HCEC 1CT (cell line): ENCODE measurements around the gene SMARCAD1.
"Not testable (repeated sequence)": the region's sequence is repeated elsewhere in the genome, so short reads cannot be mapped to it uniquely, and the experiment has no call there.

Source experiments
- DNase-seq: peaks from one replicate; pipeline ENCODE4 v3.0.0-alpha.2; 2017

SMARCAD1 gene

DNA sequence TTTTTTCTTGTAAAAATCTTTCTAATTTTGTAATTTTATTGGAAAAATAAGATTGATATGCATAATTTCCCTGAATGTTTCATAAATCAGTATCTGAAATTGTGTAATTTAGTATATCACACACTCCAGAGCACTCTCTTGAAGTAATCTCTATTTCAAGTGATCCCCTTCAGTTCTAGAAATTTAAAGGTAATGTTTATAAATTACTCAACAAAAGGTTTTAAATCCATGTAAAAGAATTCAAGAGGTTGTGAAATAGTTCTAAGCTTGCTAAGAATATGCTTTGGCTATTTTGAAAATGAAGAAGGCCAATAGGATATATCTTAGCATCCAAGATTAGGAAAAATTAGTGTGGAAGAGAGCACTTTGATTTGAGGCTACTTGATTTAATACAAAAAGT is 28.2 kb downstream of the SMARCAD1 start:
- peak; percentile 4 for DNase-seq

DNA sequence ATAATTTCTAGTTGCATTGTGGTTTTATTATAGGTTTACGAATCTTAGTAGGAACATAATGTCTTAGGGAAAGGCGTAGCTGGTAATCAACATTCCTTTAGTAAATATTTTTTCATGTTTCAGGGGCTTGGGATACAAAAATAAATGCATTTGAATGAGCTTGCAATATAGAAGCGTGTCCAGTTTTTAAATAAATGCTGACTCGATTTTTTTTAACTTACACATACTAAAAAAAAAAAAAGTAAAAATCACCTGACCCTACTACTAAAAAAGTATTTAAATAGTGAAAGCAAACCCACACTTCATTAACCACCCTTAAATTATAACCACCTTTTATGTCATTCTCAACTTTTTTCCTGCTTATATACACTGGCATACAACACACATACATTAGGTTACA is 29.6 kb downstream of the SMARCAD1 start:
- no peak for DNase-seq

DNA sequence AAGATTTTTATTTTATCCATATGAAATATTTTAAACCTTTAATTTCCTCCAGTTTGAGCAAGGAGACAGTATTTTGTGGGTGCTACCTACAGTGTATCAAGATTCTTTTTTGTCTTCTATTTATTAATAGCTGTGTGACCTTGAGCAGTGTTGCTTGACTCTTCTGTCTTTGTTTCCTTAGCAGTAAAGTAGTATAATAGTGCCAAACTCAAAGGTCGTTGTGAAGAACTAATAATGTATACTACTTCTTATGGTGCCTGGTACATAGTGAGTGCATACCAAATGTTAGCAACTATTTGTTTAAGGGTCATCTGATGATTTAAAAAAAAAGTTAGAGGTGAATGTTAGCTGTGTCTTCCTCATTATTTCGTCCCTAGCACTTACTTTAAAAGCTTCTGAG is 30.5 kb downstream of the SMARCAD1 start:
- DNase-seq: no peak

DNA sequence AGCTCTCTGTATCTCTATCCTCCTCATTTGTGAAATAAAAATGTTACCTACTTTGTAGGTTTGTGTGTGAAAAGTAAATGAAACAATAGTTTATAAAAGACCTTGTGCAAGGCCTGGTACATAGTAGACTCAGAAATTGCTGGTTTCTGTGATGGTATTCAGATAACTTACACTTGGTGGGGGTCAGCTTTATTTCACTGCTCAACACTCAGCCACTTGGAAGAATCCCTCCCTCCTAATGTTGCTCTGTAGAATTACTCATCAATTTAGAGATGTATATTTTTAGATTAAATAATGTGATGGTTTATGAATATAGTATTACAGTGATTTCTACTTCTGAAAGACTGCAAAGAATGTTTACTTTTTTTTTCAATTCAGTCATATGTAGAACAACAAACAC is 32.7 kb downstream of the SMARCAD1 start:
- DNase-seq: no peak

DNA sequence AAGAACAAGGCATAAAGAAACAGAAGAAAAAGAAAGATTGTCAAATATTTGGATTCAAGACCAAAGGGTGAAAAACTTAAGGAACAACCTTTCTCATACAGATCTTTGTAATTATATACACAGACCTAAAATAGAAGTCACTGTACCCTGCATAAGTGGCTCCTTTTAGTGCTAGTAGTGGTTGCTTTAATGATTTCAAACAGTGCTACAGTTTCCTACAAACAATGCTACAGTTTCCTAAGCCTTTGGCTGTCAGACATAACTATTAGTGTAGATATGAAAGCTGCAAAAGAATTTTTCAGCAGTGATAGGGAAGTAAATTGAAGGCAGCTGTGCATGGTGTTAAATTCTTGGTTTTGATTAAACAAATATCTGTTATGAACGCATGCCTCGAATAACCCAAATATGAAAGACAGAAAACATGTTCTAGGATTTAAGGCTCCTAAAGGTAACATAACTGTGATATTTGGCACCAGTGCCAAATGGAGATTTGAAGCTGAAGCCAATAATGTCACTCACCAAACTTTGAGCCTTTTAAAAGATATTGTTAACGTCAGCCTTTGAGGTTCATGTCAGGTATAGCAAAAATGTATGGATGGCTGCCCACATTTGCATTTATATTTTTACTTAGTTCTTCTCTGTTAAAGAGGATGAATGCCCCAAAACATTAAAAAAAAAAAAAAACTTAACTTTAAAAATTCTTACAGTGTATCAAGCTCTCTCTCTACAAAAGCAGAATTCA is 36.6 kb downstream of the SMARCAD1 start:
- no peak for DNase-seq

DNA sequence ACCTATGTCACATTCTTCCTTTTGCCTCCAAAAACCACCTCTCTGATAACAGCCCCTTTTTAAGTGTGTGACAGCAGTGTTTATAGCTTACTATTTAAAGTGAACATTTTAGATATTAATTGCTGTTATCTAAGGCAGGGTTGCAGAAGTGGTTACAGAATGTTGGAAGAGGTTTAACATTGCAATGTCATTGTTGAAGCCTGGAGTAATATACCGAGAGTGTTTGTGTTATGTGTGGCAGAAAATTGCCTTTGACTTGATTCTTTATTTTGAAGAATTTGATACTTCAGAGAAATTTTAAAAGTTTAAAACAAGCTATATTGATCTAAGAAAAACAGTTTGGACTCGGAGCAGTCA is 37.1 kb downstream of the SMARCAD1 start:
- no peak for DNase-seq

DNA sequence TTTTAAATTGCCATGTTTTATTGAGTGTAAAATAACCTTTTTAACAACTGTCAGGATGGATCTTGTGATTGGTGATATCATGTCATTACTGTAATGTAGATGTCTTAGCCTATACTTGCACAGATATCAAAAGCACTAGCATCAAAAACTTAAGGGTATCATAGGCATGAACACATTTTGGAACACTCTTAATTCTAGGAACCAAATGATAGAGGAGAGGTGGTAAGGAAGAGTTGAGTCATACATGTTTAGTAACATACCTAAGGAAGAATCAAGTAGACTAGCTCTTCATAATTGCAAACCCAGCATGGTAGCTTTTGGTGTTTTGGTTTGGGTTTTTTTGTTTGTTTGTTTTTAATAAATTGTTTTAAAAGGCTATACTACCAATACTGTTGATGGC is 43.4 kb downstream of the SMARCAD1 start:
- DNase-seq: no peak

DNA sequence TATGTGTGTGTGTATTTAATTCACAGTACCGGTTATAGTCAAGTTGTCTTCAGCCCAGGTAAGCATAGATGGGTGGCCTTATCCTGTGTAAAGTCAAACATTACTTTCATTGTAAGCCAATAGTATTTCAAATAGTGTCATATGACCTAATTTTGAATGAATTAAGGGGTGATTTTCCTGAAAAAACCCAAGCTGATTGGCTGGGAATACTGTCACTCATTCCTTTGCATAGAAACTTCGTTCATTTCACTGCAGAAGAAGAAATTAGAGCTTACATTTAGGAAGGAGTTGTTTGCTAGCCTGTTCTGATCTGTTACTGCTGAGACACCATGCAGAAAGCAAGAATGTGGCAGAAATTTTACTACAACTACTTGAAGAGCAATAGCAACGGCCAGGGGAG is 45.4 kb downstream of the SMARCAD1 start:
- DNase-seq: no peak

DNA sequence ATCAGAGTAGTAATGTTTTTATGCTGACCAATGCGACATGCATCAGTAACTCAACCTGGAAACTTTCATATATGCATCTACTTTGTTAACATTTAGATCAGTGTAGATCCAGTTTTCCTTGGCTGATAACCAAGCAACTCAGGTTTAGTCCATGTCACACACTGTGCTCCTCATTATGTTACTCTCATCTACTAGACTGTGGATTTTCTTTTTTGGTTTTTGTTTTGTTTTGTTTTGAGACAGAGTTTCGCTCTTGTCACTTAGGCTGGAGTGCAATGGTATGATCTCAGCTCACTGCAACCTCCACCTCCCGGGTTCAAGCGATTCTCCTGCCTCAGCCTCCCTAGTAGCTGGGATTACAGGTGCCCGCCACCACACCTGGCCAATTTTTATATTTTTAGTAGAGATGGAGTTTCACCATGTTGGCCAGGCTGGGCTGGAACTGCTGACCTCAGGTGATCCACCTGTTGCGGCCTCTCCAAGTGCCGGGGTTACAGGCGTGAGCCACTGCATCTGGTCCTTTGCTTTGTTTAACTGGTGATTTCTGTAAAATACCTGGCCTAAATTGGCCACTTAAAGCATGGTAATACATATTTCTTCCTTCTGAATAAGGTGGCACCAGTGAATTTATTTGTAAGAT is 48.6 kb downstream of the SMARCAD1 start:
- DNase-seq: no peak

DNA sequence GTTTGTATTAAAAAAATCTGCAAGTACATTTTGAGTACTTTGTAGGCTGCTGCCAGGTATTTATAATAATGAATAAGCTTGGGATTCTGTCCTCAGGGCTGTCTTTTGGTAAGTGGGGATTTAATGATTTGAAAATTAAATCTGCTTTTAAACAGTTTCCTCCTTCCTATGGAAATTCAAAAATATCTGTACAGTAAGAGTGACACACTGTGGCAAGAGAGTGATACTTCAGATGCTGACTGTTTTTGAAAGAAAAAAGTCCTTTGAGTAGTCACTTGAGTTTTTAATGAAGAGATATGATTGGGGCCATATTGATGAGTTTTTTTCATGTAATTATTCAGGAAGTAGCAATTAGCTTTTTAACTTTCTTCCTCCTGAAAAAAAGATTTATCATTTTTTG is 49.2 kb downstream of the SMARCAD1 start:
- no peak for DNase-seq

DNA sequence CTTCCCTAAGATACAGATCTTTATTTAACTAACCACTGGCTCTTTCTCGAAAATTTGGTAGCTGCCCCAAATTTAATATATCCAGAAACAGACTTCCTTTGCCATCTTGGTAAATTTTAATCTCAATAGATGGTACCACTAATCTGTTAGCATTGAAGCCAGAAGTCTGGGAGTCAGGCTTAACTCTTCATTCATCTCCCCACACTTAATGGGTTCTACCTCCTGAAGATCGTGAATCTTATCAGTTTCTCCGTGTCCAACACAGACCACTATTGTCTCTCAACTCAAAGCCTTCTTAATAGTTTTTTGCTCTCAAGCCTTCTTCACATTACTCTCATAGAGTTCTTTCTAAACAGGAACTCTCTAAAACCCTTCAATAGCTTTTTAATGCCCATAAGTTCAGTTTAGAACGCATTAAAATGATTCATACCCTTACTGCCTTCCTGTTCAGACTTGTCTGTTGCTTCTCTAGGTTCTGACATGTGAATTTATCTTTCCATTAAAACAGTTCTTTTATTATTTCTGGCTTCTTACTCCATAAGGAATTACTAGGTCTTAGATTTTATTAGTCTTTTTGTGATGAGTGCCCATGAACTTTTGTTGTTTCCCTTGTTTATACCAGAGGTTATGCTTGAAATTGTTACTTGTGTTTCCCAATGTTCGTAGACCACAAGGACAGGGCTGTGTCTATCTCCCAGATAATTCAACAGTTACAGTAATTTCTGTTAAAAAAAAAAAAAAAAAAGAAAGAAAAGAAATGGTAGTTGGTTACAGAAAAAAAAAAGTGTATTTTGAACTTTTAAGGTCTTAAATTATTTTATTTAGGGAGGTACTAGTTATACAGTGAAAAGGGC is 54.7 kb downstream of the SMARCAD1 start:
- no peak for DNase-seq

DNA sequence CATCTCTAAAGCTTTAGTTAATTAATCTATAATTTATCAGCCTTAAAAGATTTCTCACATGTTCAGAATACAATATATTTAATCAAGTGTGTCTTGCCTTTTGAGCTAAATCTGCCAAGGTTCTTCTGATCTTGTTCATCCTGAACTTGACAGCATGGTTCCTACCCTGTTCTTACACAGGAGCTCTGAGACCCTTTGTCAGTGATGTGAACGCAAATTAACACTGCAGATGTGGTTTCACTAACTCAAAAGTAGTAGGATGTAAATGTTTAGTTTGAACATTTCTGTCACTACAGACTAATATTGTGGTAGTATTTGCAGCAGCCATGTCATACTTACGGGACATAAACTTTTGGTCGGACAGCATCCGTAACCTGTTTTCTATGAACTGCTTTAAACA is 59.4 kb downstream of the SMARCAD1 start:
- no peak for DNase-seq

DNA sequence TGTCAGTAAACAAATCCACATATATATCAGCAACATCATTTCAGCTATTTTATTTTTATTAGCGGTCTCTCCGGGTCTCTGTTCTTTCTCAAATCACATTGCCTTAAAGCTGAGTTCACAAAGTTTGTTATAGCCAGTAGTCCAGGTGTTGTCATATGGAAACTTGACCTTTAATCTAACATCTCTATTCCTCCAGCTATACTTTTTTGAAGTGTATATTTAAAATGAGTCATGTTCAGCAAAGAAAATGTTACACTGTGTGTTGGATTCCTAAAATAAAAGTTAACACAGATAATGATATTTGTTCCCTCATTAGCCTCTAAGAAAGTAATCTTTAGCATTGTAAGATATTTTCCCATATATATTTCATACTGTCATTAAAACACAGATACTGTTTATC is 63.6 kb downstream of the SMARCAD1 start:
- no peak for DNase-seq

DNA sequence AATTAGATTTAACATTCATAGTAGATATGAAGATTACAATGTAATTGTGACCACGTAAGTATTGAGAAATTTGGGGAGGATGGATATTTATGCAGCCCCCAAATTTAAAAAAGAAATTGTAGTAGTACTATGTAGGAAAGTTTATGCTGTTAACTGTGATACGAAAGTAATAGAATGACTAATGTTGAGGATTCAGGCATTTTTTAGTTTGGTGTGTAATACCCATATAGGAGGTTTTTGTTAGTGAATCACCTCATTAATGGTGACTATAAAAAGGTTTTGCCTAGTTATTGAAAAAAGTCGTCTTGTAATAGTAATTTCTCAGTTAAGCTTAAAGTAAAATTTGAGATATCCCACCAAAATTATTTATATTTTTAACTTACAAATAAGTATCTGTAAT is 67.2 kb downstream of the SMARCAD1 start:
- DNase-seq: peak; percentile 43

DNA sequence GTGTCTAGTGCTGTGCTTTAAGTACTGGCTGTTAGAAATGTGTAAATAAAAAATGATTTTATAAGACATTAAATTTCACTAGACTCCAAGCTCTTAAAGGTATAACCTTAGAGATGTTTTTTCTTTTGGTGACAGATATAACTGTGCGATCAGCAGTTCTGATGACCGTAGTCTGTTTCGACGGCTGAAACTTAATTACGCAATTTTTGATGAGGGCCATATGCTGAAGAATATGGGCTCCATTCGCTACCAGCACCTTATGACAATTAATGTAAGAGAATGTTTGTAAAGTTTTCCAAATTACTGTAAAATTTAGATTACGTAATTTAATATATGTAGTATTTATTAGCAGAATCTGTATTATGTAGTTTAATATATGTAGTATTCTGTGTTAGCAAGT is 68.5 kb downstream of the SMARCAD1 start:
- DNase-seq: no peak

DNA sequence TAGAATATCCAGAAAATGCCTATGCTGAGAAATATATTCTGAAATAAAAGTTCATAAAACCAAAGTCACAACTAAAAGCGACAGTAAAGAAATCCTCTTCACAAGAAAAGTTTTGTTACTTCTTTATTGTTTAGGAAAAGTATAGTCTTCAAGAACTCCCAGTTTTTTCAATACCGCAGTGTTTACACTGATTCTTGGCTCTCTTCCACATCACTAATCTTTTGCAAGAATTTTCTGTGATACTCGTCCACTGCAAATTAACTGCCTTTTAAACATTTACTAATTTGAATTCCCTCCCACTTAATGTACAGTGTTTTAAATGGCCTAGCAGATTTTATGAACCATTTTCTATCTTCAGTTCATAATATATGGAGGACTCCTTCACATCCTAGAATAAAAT is 69.9 kb downstream of the SMARCAD1 start:
- DNase-seq: no peak

DNA sequence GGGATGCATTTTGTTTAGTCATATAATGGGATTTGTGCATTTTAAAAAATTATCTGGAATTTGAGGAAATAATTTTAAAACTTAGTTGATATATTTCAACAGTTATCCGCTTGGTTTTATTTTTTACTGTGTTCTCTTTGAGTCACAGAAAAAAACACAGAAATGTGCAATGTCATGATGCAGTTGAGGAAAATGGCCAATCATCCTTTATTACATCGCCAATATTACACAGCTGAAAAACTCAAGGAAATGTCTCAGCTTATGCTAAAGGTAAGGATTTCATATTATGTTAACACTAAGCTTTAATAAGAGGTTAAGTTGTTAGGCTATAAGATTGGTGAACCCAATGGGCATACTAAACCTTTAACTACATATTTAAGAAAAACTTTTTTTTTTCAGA is 71.1 kb downstream of the SMARCAD1 start:
- DNase-seq: no peak

DNA sequence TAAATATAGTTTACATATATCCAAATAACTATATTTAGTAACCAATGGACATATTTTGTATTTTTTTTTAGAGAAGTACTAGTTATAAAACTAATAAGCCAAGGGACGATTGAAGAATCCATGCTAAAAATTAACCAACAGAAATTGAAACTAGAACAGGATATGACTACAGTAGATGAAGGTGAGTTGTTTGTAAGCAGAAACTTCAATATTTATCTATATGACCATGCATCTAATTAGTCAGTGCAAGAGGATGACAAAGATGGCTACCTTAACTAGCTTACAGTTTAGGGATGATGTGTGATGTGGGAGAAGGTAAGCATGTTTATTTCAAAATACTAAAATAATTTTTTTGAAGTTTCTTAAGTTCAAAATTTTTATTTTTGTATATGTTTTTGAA is 77.2 kb downstream of the SMARCAD1 start:
- DNase-seq: no peak

DNA sequence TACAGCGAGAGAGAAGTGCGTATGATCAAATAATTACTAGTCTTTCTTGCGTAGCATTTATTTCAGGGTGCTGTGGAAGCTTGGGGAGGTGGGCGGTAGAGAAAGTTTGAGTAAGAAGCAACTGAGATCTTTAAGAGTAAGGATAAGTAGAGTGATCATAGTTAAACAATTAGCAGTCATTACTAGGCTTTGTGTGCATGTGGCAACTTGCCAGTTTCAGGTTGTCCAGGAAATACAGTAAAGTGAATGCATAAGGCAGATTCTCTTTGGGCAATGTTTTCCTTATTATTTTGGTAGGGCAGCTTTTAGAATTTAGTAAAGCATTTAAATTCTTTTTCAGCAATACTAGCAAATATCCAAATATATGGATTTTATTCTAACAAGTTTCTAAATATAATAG is 78.0 kb downstream of the SMARCAD1 start:
- DNase-seq: no peak

DNA sequence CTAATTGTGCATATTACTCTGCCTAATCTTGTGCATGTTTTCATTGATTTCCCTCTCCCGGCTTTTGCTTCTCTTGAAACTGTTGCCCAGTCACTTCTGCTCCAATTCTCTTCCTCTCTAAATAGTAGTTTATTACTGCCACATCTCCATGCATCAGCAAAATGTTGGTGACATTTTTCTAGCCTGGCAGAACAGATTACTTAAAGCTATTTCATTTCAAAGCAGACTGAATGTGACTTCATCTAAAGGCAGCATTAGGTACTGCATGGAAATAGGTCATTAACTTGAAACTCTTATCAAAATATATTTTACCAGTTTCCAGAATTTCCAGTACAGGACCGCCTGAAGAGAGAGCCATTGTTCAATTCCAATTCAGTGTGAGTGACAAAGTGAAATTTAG is 82.6 kb downstream of the SMARCAD1 start:
- DNase-seq: no peak

DNA sequence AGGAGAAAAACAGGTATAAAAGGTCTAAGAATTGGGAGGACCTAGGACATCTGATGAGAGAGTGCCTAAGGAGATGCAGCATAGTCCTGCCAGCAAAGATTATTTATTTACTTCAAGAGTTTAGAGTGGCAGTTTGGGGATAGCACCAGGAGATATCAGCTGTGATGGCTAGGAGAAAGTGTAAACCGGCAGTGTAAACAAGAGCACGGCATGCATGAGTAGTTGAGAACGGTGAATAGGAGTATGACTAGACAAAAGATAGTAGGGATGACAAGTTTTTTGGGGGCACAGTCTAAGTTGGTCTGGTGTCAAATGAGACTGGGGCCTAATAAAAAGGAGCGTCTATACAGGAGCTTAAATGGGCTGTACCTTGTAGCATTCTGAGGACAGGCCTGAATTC is 86.3 kb downstream of the SMARCAD1 start:
- not testable (repeated sequence) for DNase-seq

DNA sequence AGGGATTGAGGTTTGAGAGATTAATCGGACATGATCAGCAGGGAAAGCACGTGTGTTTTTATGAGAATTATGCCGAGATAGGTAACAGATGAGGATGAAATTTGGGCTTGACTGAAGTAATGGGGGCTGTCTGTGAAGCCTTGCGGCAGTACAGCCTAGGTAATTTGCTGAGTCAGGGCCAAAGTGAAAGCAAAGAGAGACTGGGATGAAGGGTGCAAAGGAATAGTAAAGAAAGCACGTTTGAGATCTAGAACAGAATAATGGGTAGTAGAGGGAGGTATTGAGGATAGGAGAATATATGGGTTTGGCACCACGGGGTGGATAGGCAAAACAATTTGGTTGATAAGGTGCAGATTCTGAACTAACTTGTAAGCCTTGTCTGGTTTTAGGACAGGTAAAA is 87.8 kb downstream of the SMARCAD1 start:
- not testable (repeated sequence) for DNase-seq

DNA sequence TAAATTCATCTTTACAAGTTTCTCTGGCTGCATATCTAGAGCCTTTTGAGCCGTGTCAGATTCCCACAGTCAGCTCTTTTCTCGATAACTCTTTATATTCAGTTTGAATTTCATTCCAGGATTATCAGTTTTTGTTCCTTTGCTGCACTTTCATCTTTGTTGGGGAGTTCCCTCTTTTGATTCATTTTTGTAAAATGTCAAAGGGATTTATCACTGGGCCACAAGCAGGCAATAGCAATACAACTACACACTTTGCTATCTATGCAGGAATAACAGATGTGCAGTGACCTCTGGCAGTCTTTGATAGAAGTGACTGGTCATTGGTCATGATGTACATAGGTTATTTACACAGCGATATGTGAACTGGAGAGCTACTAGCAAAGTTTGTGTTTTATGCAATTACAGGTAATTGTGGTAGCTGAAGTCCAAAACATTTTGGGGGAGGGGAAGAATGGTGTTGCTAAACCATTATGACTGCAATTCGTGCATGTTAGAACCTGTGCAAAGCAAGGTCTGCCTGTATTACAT is 91.1 kb downstream of the SMARCAD1 start:
- DNase-seq: no peak

DNA sequence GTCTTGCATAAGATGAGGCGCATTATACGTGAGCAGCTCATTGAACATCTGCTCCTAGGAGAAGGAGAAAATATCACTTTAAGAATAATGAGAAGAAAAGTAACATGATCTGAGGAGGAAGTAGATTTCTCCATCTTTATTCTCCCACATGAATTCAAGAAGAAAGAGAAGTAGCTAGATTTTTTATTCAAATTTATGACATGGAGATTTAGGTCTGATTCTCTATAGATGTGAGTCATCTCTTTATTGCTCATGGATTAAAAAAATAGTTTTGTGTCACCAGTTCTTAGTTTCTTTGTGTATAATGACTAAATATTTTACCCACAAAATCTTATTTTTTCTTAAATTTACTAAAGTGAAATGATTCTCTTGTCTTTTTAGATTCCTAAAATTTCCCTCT is 94.5 kb downstream of the SMARCAD1 start:
- DNase-seq: no peak
